ENCODE results near the gene F8. TPM values are rescaled to one million over a fixed set of nuclear protein-coding genes. Genes with fewer than 3 reads are reported as not detected.

F8 gene
- total RNA-seq, 2 donors from 2014 or later, result 5.5 to 6.0 TPM

GRCh38 chrX:155035688-155036087, 13.2 kb upstream of the F8 start:
- H3K4me1 ChIP-seq (ENCODE audit: control insufficient read depth, insufficient read depth, low read length), result no peaks in the 10 kb centered on the region
- TF ChIP-seq CTCF (conservative IDR thresholded peaks at IDR 0.05), result no peak
- H3K9me3 Mint-ChIP-seq, result peaks cover 60% of the 10 kb centered on the region

GRCh38 chrX:155031657-155032056, 9.1 kb upstream of the F8 start:
- H3K4me1 ChIP-seq (ENCODE audit: control insufficient read depth, insufficient read depth, low read length), result no peaks in the 10 kb centered on the region
- no peak for DNase-seq
- Mint-ChIP-seq H3K9me3 (peaks cover 60% of the 10 kb centered on the region), H3K4me3 (no peak overlapping the region), H3K27ac (no peak overlapping the region), H3K4me1 (peaks cover 8% of the 10 kb centered on the region), H3K27me3 (ENCODE audit: insufficient read depth) (no peaks in the 10 kb centered on the region), H3K36me3 (ENCODE audit: low read depth) (peaks cover 30% of the 10 kb centered on the region)
- WGBS, 2 experiments (ENCODE audit: insufficient coverage in 1 of 2, insufficient read length in 1 of 2), result 95% methylated on average over 5 of the region's 5 CpGs; no CpG with 5 or more reads in 1 of the 2 experiments
- no peak for TF ChIP-seq CTCF (conservative IDR thresholded peaks at IDR 0.05)
- peaks cover 16% of the 10 kb centered on the region for H3K36me3 ChIP-seq (ENCODE audit: control insufficient read depth, insufficient read depth, low read length)
- H3K27me3 ChIP-seq (ENCODE audit: control insufficient read depth, insufficient read depth, low read length, poor library complexity, severe bottlenecking), result no peaks in the 10 kb centered on the region
- no peak overlapping the region for H3K27ac ChIP-seq (ENCODE audit: low read depth, low read length)
- H3K9me3 ChIP-seq (ENCODE audit: control insufficient read depth, low read length), result peaks cover 14% of the 10 kb centered on the region
- H3K9ac ChIP-seq (ENCODE audit: extremely low read depth, low read length, poor library complexity, severe bottlenecking), result no peak overlapping the region
- no peak overlapping the region for H3K4me3 ChIP-seq (ENCODE audit: low read length)

More at GRCh38 chrX:155035688-155036087, 13.2 kb upstream of the F8 start:
- Histone ChIP-seq H3K27me3 (ENCODE audit: control insufficient read depth, insufficient read depth, low read length, poor library complexity, severe bottlenecking) (no peaks in the 10 kb centered on the region), H3K36me3 (ENCODE audit: control insufficient read depth, insufficient read depth, low read length) (peaks cover 16% of the 10 kb centered on the region), H3K4me3 (ENCODE audit: low read length) (no peak overlapping the region), H3K9me3 (ENCODE audit: control insufficient read depth, low read length) (peaks cover 14% of the 10 kb centered on the region), H3K27ac (ENCODE audit: low read depth, low read length) (no peak overlapping the region), H3K9ac (ENCODE audit: extremely low read depth, low read length, poor library complexity, severe bottlenecking) (no peak overlapping the region)
- 90 to 100% methylated on average over 1 to 2 of the region's 4 CpGs for WGBS, 2 experiments (ENCODE audit: insufficient coverage in 1 of 2, insufficient read length in 1 of 2)
- Mint-ChIP-seq H3K27ac (no peak overlapping the region), H3K36me3 (ENCODE audit: low read depth) (peaks cover 38% of the 10 kb centered on the region), H3K4me3 (no peak overlapping the region), H3K27me3 (ENCODE audit: insufficient read depth) (no peaks in the 10 kb centered on the region), H3K4me1 (no peaks in the 10 kb centered on the region)
- no peak for DNase-seq

- H3K27me3 Mint-ChIP-seq (ENCODE audit: insufficient read depth), result no peaks in the 10 kb centered on the region
- TF ChIP-seq CTCF (conservative IDR thresholded peaks at IDR 0.05), result no peak
- H3K27ac Mint-ChIP-seq, result peak overlapping the region; percentile 60
- WGBS, 2 experiments (ENCODE audit: insufficient coverage in 1 of 2, insufficient read length in 1 of 2), result 100% methylated on average over 1 of the region's 2 CpGs; no CpG with 5 or more reads in 1 of the 2 experiments
- H3K36me3 Mint-ChIP-seq (ENCODE audit: low read depth), result peaks cover 6% of the 10 kb centered on the region
- no peaks in the 10 kb centered on the region for H3K27me3 ChIP-seq (ENCODE audit: control insufficient read depth, insufficient read depth, low read length, poor library complexity, severe bottlenecking)
- peaks cover 52% of the 10 kb centered on the region for H3K9me3 Mint-ChIP-seq
- no peak overlapping the region for H3K27ac ChIP-seq (ENCODE audit: low read depth, low read length)
- no peak overlapping the region for H3K4me3 ChIP-seq (ENCODE audit: low read length)
- H3K9me3 ChIP-seq (ENCODE audit: control insufficient read depth, low read length), result no peaks in the 10 kb centered on the region
- H3K9ac ChIP-seq (ENCODE audit: extremely low read depth, low read length, poor library complexity, severe bottlenecking), result no peak overlapping the region
- H3K4me3 Mint-ChIP-seq, result no peak overlapping the region
- peaks cover 8% of the 10 kb centered on the region for H3K4me1 Mint-ChIP-seq
- H3K36me3 ChIP-seq (ENCODE audit: control insufficient read depth, insufficient read depth, low read length), result peaks cover 3% of the 10 kb centered on the region
- H3K4me1 ChIP-seq (ENCODE audit: control insufficient read depth, insufficient read depth, low read length), result no peaks in the 10 kb centered on the region
- DNase-seq, result no peak
These were observed 6.4 kb upstream of the F8 start for GRCh38 chrX:155028877-155029291.
